Uterus (tissue), 2 donors: ENCODE results near the gene ALDH9A1.

Source experiments
- CTCF ChIP-seq, 4 experiments: fragments of 200-600 bp in 2 of 4; fragments of 450-650 bp in 2 of 4; sonication (generic) in 2 of 4; IDR thresholded peaks; one replicate each; pipeline ENCODE4 v1.5.1; 2016 to 2019; ENCODE audit warnings: antibody characterized with exemption in 4 of 4, mild to moderate bottlenecking in 2 of 4, moderate library complexity in 1 of 4
- POLR2A ChIP-seq, 2 donors: fragments of 450-650 bp; IDR thresholded peaks; one replicate each; pipeline ENCODE4 v1.6.1; 2016; ENCODE audit warnings: antibody characterized with exemption in 2 of 2, mild to moderate bottlenecking in 1 of 2, moderate library complexity in 1 of 2

DNA sequence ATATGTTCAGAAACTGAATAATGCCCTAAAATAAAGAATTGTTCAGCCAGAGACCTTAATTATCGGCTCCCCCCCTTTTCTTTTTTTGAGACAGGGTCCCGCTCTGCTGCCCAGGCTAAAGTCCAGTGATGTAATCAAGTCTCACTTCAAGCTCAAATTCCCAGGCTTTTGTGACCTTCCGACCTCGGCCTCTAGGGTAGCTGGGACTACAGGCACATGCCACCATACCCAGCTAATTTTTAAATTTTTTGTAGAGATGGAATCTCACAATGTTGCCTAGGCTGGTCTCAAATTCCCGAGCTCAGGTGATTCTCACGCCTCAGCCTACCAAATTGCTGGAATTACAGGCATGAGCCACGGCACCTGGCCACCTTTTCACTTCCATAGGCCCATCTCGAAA, 43.8 kb upstream of the ALDH9A1 start:
- TF ChIP-seq POLR2A (IDR thresholded peaks at IDR 0.05) (no peak), CTCF (IDR thresholded peaks at IDR 0.05) (no peak)
